H7 (cell line): ENCODE results near the gene SMIM12. TPM values are rescaled to one million over a fixed set of nuclear protein-coding genes. Genes with fewer than 3 reads are reported as not detected.
"Not testable (repeated sequence)": the region's sequence is repeated elsewhere in the genome, so short reads cannot be mapped to it uniquely, and the experiment has no call there.

Source experiments
- DNase-seq: peaks from one replicate; pipeline ENCODE4 v3.0.0; 2012
- H3K27me3 ChIP-seq: 2 replicates; pipeline ENCODE4 v1.6.0; 2011; ENCODE audit warnings: mild to moderate bottlenecking, low read length; ENCODE audit not compliant: control insufficient read depth, insufficient read depth
- H3K36me3 ChIP-seq: replicated peaks from 2 replicates; pipeline ENCODE4 v1.5.1; 2011; ENCODE audit warnings: low read length; ENCODE audit not compliant: control insufficient read depth, insufficient read depth
- H3K4me3 ChIP-seq: 2 replicates; pipeline ENCODE4 v1.5.1; 2011; ENCODE audit warnings: low read depth, mild to moderate bottlenecking, control low read depth, low read length, moderate library complexity; ENCODE audit not compliant: insufficient read depth
- total RNA-seq: library from RNA; depleted of rRNA; stranded (reverse); fragments of >200 nt; shearing (Covaris generic); gene quantifications from 2 replicates; pipeline ENCODE4 v1.2.3, GENCODE V29; 2014

Gene SMIM12
- total RNA-seq, 1 experiment from 2014 or later, result 55.4 TPM

- Histone ChIP-seq H3K4me3 (no peak overlapping the region), H3K27me3 (no peaks in the 10 kb centered on the region), H3K36me3 (no peaks in the 10 kb centered on the region)
- DNase-seq, result no peak
Observed at GRCh38 chr1:34843392-34844251, 15.9 kb downstream of the SMIM12 start.

GRCh38 chr1:34842952-34843371 is 16.6 kb downstream of the SMIM12 start:
- Histone ChIP-seq H3K27me3 (no peaks in the 10 kb centered on the region), H3K4me3 (no peak overlapping the region), H3K36me3 (no peaks in the 10 kb centered on the region)
- DNase-seq, result no peak

DNA sequence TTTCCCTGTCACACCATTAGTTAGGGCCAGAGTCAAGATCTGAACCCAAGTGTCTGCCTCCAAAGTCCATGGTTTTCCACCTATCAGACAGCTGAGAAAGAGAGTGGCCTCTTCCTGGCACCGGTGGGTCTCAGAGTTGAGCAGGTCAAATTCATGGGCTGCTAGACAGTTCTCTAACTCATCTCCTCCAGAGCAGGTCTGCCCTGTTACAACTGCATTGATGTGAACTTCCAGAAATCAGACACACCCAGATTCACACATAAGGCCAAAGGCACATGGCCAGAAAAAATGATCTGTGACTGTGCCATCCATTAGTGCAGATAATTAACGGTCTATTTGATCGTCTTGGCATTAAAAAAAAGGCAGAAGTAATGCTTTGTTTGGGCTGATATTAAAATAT is 17.5 kb downstream of the SMIM12 start:
- Histone ChIP-seq H3K36me3 (no peaks in the 10 kb centered on the region), H3K27me3 (no peaks in the 10 kb centered on the region), H3K4me3 (no peak overlapping the region)
- no peak for DNase-seq

DNA sequence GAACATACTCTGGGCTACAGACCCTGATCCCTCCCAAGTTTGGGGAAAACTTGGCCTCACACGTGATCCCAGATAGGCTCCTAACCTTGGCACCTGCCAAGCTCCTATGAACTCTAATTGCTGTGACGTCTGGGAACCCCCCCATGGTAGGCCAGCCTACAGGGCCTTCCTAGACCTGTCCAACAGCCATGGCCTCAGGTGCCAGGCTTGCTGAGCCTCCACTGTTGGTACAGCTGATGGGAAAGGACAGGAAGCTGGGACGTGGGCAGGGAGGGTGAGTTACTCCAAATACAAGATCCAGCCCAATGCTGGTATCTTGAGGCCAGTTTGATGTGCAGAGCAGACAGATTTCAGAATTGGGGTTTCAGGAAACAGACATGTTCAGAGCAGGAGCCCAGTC is 19.1 kb downstream of the SMIM12 start:
- no peaks in the 10 kb centered on the region for H3K27me3 ChIP-seq
- no peak for DNase-seq
- no peak overlapping the region for H3K4me3 ChIP-seq
- H3K36me3 ChIP-seq, result no peaks in the 10 kb centered on the region

DNA sequence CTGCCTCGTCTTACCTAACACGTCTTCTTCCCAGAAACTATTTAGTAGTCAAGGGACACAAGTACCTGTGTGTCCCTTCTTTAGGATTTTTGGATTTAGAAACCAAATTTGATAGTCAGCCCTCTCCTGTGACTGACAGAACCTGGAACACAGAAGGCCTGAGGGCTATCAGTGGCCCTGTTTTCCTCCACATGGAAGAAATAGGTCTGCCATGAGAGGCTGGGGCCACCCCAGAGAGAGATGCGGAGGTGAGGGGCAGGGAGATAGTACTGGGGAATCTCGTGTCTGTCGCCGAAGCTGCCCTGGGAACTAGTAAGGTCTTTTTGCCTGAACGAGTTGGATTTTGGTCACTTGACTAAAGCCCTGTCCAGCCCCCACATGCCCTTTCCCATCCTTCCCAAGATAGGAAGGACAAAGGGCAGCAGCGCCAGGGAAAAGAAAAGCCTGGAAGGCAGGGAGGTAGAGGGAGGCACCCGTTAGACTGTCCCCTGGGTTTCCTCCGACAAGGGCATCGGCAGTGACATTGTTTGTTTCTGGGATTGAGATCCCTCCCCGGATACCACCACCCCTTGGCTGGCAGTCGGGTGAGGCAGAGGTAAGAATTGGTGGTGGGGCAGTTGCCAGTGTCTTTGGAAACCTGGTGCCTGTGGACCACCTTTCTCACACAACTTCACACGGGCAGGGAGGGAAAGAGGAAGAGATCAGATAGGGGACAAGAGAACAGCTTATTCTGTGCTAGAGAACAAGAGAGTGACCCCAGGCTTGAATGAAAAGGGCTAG is 19.8 kb downstream of the SMIM12 start:
- DNase-seq, result no peak
- H3K4me3 ChIP-seq, result no peak overlapping the region
- no peaks in the 10 kb centered on the region for H3K36me3 ChIP-seq
- no peaks in the 10 kb centered on the region for H3K27me3 ChIP-seq

- H3K4me3 ChIP-seq, result no peak overlapping the region
- no peak for DNase-seq
- H3K36me3 ChIP-seq, result no peaks in the 10 kb centered on the region
- H3K27me3 ChIP-seq, result no peaks in the 10 kb centered on the region
Observed at GRCh38 chr1:34833711-34834110, 25.8 kb downstream of the SMIM12 start.

DNA sequence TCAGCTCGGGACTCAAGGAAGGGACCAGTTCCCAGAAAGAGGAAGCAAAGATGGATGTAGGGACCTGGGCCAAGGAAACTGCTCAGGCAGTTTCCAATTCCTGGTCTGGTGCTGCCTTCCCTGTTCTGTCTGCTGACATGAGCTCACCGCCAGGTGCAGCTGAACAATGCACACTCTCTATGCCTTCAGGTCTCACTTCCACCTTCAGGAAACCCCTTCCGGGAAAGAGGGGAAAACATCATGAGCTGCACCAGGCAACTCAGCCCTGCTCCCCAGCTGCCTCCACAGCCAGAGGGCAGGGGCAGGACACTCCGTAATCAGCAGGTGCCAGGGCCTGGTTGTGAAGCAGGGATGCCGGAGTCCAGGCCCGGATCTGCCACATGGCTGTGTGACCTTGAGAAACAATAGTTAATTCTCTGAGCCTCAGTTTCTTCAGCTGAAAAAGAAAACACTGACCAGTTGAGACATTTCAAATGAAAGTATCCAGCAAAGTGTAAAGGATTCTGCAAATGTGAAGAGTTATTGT is 27.8 kb downstream of the SMIM12 start:
- no peak for DNase-seq
- peaks cover 1% of the 10 kb centered on the region; the same call in 1 of the 2 replicates for H3K27me3 ChIP-seq
- no peak overlapping the region for H3K4me3 ChIP-seq
- no peaks in the 10 kb centered on the region for H3K36me3 ChIP-seq

DNA sequence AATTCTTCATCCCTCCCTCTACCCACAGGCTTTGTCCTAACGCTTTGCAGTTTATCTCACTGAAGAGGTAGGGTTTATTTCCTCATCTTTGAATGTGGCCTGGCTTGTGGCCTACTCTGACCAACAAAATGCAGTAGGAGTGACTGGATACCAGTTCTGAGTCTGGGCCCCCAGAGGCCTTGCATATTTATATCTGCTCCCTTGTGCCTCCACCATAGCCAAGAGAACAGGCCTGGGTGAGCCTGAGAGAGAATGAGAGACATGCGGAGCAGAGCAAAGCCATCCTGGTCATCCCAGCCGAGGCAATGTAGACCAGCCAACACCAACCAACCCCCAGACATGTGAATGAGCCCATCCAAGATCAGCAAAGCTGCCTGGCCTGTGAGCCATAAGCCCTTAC is 30.3 kb downstream of the SMIM12 start:
- H3K36me3 ChIP-seq, result no peaks in the 10 kb centered on the region
- no peak overlapping the region for H3K4me3 ChIP-seq
- no peak for DNase-seq
- H3K27me3 ChIP-seq, result peaks cover 1% of the 10 kb centered on the region; the same call in 1 of the 2 replicates

DNA sequence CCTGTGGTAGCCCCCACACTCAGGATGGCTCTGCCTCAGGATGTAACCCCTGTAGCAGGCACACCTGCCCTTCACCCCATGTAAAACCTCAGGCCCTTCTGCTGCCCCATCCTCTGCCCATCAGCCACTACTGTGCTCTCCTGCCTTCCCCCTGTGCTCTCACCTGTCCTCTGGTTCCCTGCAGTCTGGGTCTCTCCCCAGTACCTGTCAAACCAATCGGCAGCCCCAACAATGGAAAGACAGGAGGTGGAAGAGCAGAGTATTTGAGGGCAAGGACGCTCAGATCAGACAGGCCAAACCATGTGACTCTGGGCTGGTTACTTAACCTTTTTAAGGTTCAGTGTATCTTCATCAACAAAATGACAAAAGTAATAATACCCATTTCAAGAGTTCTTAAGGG is 30.9 kb downstream of the SMIM12 start:
- H3K27me3 ChIP-seq, result peaks cover 1% of the 10 kb centered on the region; the same call in 1 of the 2 replicates
- no peak for DNase-seq
- no peak overlapping the region for H3K4me3 ChIP-seq
- H3K36me3 ChIP-seq, result no peaks in the 10 kb centered on the region

DNA sequence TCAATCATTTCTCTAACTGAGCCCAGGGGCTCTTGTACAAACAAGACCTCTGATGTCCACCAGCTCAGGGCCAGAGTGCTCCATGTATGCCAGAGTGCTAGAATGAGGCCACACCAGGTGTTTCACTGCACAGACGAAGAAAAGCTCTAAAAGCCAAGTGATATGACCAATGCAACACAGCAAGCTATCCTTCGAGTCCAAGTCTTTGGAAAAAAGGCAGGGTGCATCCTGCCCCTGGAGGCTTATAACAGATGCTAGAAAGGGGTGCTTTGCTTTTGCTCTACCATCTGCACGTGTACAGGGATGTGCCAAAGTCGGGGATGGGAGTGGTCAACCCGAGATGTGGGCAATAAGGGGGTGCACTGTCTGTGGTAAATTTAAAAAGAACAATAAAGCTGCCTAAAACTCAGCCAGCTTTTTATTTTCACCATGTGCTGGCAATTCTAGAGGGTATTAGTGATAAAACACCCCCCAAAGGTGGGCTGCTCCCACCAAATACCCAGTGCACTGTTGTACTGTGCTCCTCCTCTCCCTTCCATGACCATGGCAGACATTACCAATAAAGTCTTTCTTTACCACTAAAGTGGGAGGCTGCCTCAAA is 32.1 kb downstream of the SMIM12 start:
- no peak for DNase-seq
- no peak overlapping the region for H3K4me3 ChIP-seq

GRCh38 chr1:34825455-34826091 is 34.0 kb downstream of the SMIM12 start:
- H3K36me3 ChIP-seq, result no peaks in the 10 kb centered on the region
- H3K27me3 ChIP-seq, result peaks cover 1% of the 10 kb centered on the region; the same call in 1 of the 2 replicates
- H3K4me3 ChIP-seq, result no peak overlapping the region
- DNase-seq, result no peak

More for the DNA sequence above, 32.1 kb downstream of the SMIM12 start:
- Histone ChIP-seq H3K36me3 (no peaks in the 10 kb centered on the region), H3K27me3 (peaks cover 1% of the 10 kb centered on the region; the same call in 1 of the 2 replicates)

GRCh38 chr1:34824817-34825454 is 34.6 kb downstream of the SMIM12 start:
- Histone ChIP-seq H3K36me3 (no peaks in the 10 kb centered on the region), H3K27me3 (peaks cover 1% of the 10 kb centered on the region; the same call in 1 of the 2 replicates), H3K4me3 (no peak overlapping the region)
- DNase-seq, result no peak

GRCh38 chr1:34822202-34822601 is 37.3 kb downstream of the SMIM12 start:
- DNase-seq, result no peak
- Histone ChIP-seq H3K27me3 (peaks cover 1% of the 10 kb centered on the region; the same call in 1 of the 2 replicates), H3K36me3 (no peaks in the 10 kb centered on the region), H3K4me3 (no peak overlapping the region)

- not testable (repeated sequence) for H3K4me3 ChIP-seq, H3K36me3 ChIP-seq, H3K27me3 ChIP-seq, DNase-seq
Observed at GRCh38 chr1:34818862-34819261, 40.7 kb downstream of the SMIM12 start.
